HCEC 1CT (cell line): ENCODE data around the gene LTBR.
A peak's percentile ranks its signal among the peaks of the same experiment; 100 is the strongest.

Experiments used
- DNase-seq: peaks from one replicate; pipeline ENCODE4 v3.0.0-alpha.2; 2017

Gene LTBR

DNA sequence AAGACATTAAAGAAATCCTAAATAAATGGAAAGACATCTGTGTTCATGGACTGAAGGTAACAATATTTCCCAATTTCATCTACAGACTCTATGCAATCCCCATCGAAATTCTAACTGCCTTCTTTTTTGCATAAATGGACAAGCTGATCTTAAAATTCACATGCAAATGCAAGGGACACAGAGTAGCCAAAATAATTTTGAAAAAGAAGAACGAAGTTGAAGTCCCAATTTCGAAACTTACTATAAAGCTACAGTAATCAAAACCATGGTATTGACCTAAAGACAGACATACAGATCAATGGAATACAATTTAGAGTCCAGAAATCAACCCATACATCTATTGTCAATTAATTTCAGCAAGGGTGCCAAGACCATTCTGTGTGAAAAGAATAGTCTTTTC, 44.4 kb downstream of the LTBR start:
- DNase-seq, result no peak

DNA sequence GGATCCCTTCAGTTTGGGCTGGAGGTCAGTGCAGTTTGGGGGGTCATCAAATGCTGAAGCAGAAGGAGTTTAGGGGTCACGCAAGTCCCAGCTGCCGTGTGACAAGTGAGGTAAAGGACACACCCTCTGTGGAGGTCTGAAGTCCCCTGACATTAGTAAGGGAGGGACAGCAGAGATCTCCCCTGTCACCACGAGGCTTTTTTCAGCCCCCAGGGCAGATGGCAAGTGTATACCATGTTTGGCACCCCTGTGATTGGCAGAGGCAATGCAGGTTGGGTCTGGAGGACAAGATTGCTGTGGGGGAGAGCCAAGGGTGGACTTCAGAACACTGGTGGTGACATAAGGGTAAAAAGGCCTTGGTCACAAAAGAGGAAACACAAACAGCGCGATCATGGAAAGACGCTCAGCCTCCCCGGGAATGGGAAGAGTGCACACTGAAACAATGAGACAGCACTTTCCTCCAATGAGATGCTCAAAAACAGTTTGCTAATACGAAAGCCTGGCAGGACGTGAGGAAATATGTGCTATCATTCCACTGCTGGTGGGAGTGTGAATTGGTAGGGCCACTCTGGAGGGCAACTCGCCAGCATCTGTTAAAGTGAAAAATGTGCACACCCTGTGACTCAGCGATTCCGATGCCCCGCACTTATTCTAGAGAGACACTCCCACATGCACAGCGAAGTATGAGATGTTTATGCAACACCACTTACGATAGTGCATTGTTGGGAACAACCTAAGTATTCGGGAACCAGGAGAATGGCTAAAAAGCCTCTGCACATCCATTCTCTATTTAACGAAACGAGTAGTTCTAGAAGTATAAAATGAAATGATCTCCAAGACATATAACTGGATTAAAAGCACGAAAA, 46.4 kb downstream of the LTBR start:
- DNase-seq, result peak; percentile 95

DNA sequence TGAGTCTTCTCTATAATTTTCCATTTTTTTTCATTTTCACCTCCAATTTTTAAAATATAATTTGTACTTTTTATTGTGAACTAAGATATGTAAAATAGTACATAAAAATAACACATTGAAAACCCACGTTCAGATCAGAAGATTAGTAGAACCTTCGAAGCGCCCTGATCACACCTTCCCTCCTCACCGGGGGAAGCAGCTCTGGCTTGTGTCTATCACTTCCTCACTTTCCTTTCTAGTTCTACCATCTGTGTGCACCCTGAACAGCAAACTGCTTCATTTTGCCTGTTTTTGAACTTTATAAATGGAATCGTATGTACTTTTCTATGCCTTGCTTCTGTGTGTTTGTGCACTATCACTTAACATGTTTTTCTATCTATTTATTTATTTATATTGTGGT, 49.0 kb downstream of the LTBR start:
- DNase-seq, result no peak

DNA sequence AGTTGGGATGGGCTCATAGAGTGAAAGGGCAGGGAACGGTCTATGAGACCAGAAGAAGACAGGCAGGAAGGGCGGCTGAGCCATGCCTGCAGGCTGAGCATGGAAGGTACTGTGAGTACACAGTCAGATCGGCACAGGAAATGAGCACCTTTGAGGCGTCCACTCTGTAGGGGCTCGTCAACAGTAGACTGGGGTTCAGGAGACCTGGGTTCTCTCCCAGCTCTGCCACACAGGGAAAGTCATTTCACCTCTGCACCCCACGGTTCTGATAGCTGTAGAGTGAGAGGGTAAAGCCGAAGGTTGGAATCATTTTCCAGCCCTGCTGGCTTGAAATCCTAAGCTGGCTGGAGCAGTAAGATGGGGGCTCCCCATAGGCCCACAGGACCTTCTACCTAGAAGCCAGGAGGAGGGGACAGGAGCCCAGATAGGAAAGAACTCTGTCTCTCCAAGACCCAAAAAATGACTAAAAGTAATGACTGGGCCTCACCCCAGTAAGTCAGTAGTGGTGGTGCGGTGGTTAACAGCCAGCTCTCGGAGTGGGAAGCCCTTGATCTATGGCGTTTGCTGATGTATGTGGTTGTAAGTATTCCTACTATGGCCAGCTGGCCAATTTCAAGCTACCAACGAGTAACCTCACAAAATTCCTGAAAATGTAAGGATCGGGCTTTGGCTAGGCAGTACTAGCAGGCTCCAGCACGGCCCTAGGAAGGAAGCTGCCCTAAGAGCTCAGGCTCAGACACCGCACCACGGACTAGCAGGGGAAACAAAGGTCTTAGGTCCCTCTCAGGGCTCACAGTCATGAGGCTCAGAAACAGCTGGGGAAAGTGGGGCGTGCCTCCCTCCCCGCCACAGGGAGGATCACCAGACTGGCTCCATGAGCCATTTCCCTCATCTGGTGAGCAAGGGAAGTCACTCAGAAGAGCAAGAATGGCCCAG, 50.5 kb downstream of the LTBR start:
- DNase-seq, result no peak

DNA sequence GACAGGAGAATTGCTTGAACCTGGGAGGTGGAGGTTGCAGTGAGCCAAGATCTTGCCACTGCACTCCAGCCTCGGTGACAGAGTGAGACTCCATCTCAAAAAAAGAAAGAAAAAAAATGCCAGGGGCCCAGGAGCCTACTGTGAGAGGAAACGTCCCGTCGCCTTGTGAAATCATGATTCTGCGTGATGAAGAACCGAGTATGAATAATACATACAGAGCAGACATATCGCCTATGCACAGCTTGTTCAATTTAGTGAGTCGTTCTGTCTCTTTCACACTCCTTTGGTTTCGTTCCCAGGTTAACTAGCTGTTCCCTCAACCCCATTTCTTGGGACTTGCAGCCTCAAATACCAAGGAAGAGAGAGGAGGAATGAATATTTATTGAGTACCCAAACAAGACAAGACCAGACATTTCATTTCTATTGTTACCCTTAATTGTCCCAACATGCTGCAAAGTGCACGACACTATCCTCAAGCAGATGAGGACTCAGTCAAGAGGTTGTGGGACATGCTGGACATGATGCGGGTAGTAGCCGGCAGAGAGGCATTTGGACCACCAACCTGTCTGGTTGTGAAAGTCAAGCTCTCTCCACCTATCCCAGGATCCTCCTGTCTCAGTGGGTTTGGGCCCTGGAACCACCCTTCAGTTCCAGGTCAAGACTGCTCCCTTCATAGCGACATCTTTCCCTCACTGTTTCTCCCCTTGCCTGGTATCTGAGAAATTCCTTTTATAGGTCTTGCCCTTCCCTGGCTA, 52.2 kb downstream of the LTBR start:
- DNase-seq, result no peak

DNA sequence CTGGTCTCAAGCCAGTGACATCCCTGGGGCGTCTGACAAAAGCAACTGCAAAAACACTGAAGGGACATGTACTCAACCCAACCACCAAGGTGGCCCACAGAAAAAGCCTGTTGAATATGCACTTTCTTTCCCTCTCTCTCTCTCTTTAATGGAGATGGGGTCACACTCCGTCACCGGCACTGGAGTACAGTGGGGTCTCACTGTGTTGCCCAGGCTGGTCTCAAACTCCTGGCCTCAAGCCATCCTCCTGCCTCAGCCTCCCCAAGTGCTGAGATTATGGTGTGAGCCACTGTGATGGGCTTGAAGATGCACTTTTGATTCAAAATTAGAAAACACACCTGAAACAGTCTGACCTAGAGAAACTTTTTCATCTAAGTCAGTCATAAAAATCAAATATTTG, 53.6 kb downstream of the LTBR start:
- DNase-seq, result no peak

DNA sequence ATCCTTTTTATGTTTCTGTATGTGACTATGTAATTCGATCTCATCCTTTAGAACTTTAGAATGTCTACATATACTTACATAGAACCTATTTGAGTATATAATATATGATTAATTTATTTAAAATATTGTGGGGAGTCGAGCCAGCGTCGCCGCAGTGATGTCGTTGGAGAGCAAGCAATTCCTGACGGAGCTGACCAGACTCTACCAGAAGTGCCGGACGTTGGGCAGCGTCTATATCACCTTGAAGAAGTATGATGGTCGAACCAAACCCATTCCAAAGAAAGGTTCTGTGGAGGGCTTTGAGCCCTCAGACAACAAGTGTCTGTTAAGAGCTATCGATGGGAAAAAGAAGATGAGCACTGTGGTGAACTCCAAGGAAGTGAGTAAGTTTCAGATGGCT, 54.4 kb downstream of the LTBR start:
- DNase-seq, result no peak

DNA sequence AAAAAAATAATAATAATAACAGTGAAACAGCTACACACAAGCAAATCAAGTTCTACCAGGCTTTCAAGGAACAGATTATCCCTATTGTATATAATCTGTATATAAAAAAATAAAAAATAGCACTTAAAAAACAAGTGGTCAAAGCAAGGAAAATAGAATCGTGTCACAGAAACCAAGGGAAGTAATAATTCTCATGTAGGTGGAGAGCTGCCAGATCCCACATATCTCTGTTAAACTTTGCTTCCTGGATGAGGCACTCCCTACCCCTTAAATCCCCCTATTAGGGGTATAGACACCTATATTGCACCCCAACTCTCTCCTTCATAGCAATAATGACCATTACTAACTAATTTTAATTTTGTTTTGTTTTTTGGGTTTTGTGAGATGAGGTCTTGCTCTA, 56.4 kb downstream of the LTBR start:
- no peak for DNase-seq
